H9 (cell line): ENCODE measurements around the gene CHRNA9. TPM values are rescaled to one million over a fixed set of nuclear protein-coding genes. Genes with fewer than 3 reads are reported as not detected.
A peak's percentile ranks its signal among the peaks of the same experiment; 100 is the strongest.

Source experiments
- DNase-seq: peaks from one replicate; pipeline ENCODE4 v3.0.0-alpha.2; 2017
- H2AFZ ChIP-seq: one replicate; pipeline ENCODE4 v1.6.1; 2013; ENCODE audit warnings: mild to moderate bottlenecking, low read length, control low read depth, moderate library complexity
- H2AK5ac ChIP-seq: 2 replicates; pipeline ENCODE4 v1.6.1; 2013; ENCODE audit warnings: low read length, control low read depth, mixed read lengths; ENCODE audit not compliant: insufficient read length
- H2BK120ac ChIP-seq: one replicate; pipeline ENCODE4 v1.6.1; 2013; ENCODE audit warnings: low read depth, mild to moderate bottlenecking, low read length, control low read depth, inconsistent platforms; ENCODE audit not compliant: poor library complexity, severe bottlenecking
- H2BK12ac ChIP-seq: 2 replicates; pipeline ENCODE4 v1.6.1; 2013; ENCODE audit warnings: low read length, control low read depth, mixed read lengths, low read depth; ENCODE audit not compliant: insufficient read length
- H2BK15ac ChIP-seq: 2 replicates; pipeline ENCODE4 v1.6.1; 2013; ENCODE audit warnings: low read depth, low read length, control low read depth
- H2BK20ac ChIP-seq: one replicate; pipeline ENCODE4 v1.6.1; 2013; ENCODE audit warnings: low read depth, mild to moderate bottlenecking, low read length, control low read depth, inconsistent platforms; ENCODE audit not compliant: poor library complexity, severe bottlenecking
- H2BK5ac ChIP-seq: 2 replicates; pipeline ENCODE4 v1.6.1; 2013; ENCODE audit warnings: low read length, control low read depth, mixed read lengths; ENCODE audit not compliant: insufficient read length
- H3K14ac ChIP-seq: 2 replicates; pipeline ENCODE4 v1.6.1; 2013; ENCODE audit warnings: low read length, control low read depth; ENCODE audit not compliant: insufficient read depth
- H3K18ac ChIP-seq: 2 replicates; pipeline ENCODE4 v1.6.1; 2013; ENCODE audit warnings: low read depth, mild to moderate bottlenecking, mixed read lengths, low read length, control low read depth; ENCODE audit not compliant: insufficient read length
- H3K23ac ChIP-seq: 2 replicates; pipeline ENCODE4 v1.6.1; 2013; ENCODE audit warnings: low read length, control low read depth, mixed read lengths, low read depth; ENCODE audit not compliant: insufficient read length
- H3K23me2 ChIP-seq: 2 replicates; pipeline ENCODE4 v1.6.1; 2013; ENCODE audit warnings: low read depth, mild to moderate bottlenecking, mixed read lengths, low read length, control low read depth; ENCODE audit not compliant: insufficient read length, poor library complexity, severe bottlenecking
- H3K27ac ChIP-seq: 2 replicates; pipeline ENCODE4 v1.5.1; 2013; ENCODE audit warnings: low read length, control low read depth, mixed read lengths, low read depth; ENCODE audit not compliant: insufficient read length
- H3K27me3 ChIP-seq: 2 replicates; pipeline ENCODE4 v1.6.1; 2013; ENCODE audit warnings: low read length, control low read depth, inconsistent platforms; ENCODE audit not compliant: insufficient read depth
- H3K4ac ChIP-seq: 2 replicates; pipeline ENCODE4 v1.6.1; 2013; ENCODE audit warnings: low read depth, mild to moderate bottlenecking, control low read depth, inconsistent platforms, low read length, moderate library complexity
- H3K4me1 ChIP-seq: 2 replicates; pipeline ENCODE4 v1.6.1; 2013; ENCODE audit warnings: low read length, control low read depth, inconsistent platforms; ENCODE audit not compliant: insufficient read depth
- H3K4me2 ChIP-seq: 2 replicates; pipeline ENCODE4 v1.6.1; 2013; ENCODE audit warnings: low read length, control low read depth, mixed read lengths; ENCODE audit not compliant: insufficient read length, insufficient read depth
- H3K56ac ChIP-seq: 2 replicates; pipeline ENCODE4 v1.6.1; 2013; ENCODE audit warnings: low read depth, mild to moderate bottlenecking, mixed read lengths, low read length, control low read depth; ENCODE audit not compliant: insufficient read length
- H3K79me1 ChIP-seq: 2 replicates; pipeline ENCODE4 v1.6.1; 2013; ENCODE audit warnings: low read depth, mild to moderate bottlenecking, moderate library complexity, low read length, control low read depth, inconsistent platforms; ENCODE audit not compliant: insufficient read depth, poor library complexity, severe bottlenecking
- H3K79me2 ChIP-seq: 2 replicates; pipeline ENCODE4 v1.6.1; 2013; ENCODE audit warnings: low read length, control low read depth, inconsistent platforms; ENCODE audit not compliant: insufficient read depth
- H3K9ac ChIP-seq: 2 replicates; pipeline ENCODE4 v1.6.1; 2013; ENCODE audit warnings: low read length, control low read depth, mixed read lengths; ENCODE audit not compliant: insufficient read length; ENCODE audit errors: extremely low read depth
- H3K9me3 ChIP-seq: one replicate; pipeline ENCODE4 v1.6.1; 2013; ENCODE audit warnings: low read depth, low read length, inconsistent platforms; ENCODE audit not compliant: control insufficient read depth
- H3T11ph ChIP-seq: one replicate; pipeline ENCODE4 v1.6.1; 2013; ENCODE audit warnings: mild to moderate bottlenecking, low read length, control low read depth, inconsistent platforms
- H4K20me1 ChIP-seq: one replicate; pipeline ENCODE4 v1.6.1; 2013; ENCODE audit not compliant: control insufficient read depth, insufficient read length, insufficient read depth
- H4K5ac ChIP-seq: 2 replicates; pipeline ENCODE4 v1.6.1; 2013; ENCODE audit warnings: low read depth, mild to moderate bottlenecking, mixed read lengths, low read length, control low read depth; ENCODE audit not compliant: insufficient read length
- H4K8ac ChIP-seq: replicated peaks from 2 replicates; pipeline ENCODE4 v1.6.1; 2013; ENCODE audit warnings: low read length, control low read depth, mixed read lengths, low read depth; ENCODE audit not compliant: insufficient read length
- H4K91ac ChIP-seq: 2 replicates; pipeline ENCODE4 v1.6.1; 2013; ENCODE audit warnings: low read depth, mild to moderate bottlenecking, moderate library complexity, mixed read lengths, low read length, control low read depth; ENCODE audit not compliant: insufficient read length
- H3K27ac Mint-ChIP-seq, 3 experiments: 2 replicates in 2 of 3; 3 replicates in 1 of 3; pipeline ENCODE4 v1.8.0; 2020 to 2021; ENCODE audit warnings: mixed read lengths in 3 of 3, mild to moderate bottlenecking in 1 of 3, moderate library complexity in 1 of 3
- H3K27me3 Mint-ChIP-seq: 2 replicates; pipeline ENCODE4 v1.8.0; 2021; ENCODE audit warnings: low read depth, mild to moderate bottlenecking, moderate library complexity, mixed read lengths
- H3K36me3 Mint-ChIP-seq, 3 experiments: 2 replicates in 2 of 3; 3 replicates in 1 of 3; pipeline ENCODE4 v1.8.0; 2020 to 2021; ENCODE audit warnings: low read depth in 3 of 3, mixed read lengths in 3 of 3; ENCODE audit not compliant: insufficient read depth in 1 of 3
- H3K4me1 Mint-ChIP-seq, 2 experiments: 2 replicates each; pipeline ENCODE4 v1.8.0; 2020; ENCODE audit warnings: mixed read lengths in 2 of 2
- H3K4me3 Mint-ChIP-seq, 2 experiments: 2 replicates in 1 of 2; 3 replicates in 1 of 2; pipeline ENCODE4 v1.8.0; 2020 to 2021; ENCODE audit warnings: mild to moderate bottlenecking in 2 of 2, mixed read lengths in 2 of 2, moderate library complexity in 1 of 2
- H3K9me3 Mint-ChIP-seq, 2 experiments: 2 replicates in 1 of 2; 3 replicates in 1 of 2; pipeline ENCODE4 v1.8.0; 2020; ENCODE audit warnings: mild to moderate bottlenecking in 2 of 2, mixed read lengths in 2 of 2, moderate library complexity in 1 of 2
- WGBS: extraction: QIAGEN DNeasy Blood & Tissue Kit; methylation state at CpG from one replicate; pipeline ENCODE4 v1.1.7; 2013; ENCODE audit warnings: missing lambda C conversion rate, low lambda C conversion rate, mixed read lengths; ENCODE audit not compliant: insufficient read length; ENCODE audit errors: extremely low coverage; 5-methylcytosine and 5-hydroxymethylcytosine counted together
- total RNA-seq: library from RNA; stranded (reverse); gene quantifications from 2 replicates; pipeline ENCODE4 v1.2.1, GENCODE V29; 2021
- TF ChIP-seq, protein P1 (sequence below): fragments of 200-600 bp; sonication (generic); conservative IDR thresholded peaks from 3 replicates; pipeline ENCODE4 v1.8.0; 2021; ENCODE audit warnings: antibody characterized with exemption, mild to moderate bottlenecking

CHRNA9 gene
- total RNA-seq, 1 experiment from 2014 or later: 1.2 TPM

GRCh38 chr4:40401631-40402030, 66.5 kb downstream of the CHRNA9 start:
- Histone ChIP-seq H3K23me2 (no peaks in the 10 kb centered on the region), H3K23ac (no peak overlapping the region), H3K4me1 (no peaks in the 10 kb centered on the region; the same call in 1 of the 2 replicates), H2BK5ac (no peak overlapping the region), H4K5ac (no peak overlapping the region), H3K4me2 (no peak overlapping the region), H3K9ac (no peak overlapping the region), H3T11ph (no peak overlapping the region), H3K18ac (no peak overlapping the region), H3K27me3 (no peaks in the 10 kb centered on the region), H4K91ac (no peak overlapping the region), H2AK5ac (no peak overlapping the region), H3K56ac (no peak overlapping the region), H3K79me1 (no peaks in the 10 kb centered on the region), H2BK15ac (no peak overlapping the region), H4K8ac (no peak overlapping the region), H3K79me2 (no peaks in the 10 kb centered on the region), H4K20me1 (no peaks in the 10 kb centered on the region), H2BK20ac (no peak overlapping the region), H3K9me3 (peaks cover 1% of the 10 kb centered on the region), H2AFZ (no peak overlapping the region), H3K4ac (no peak overlapping the region), H3K14ac (no peak overlapping the region), H2BK120ac (no peak overlapping the region), H2BK12ac (no peak overlapping the region), H3K27ac (no peak overlapping the region)
- Mint-ChIP-seq H3K27ac (peak overlapping the region in 2 of 3 experiments; percentile 18 to 40; a peak in 1 of 7 replicates), H3K4me3 (no peak overlapping the region), H3K9me3 (peaks cover 12% of the 10 kb centered on the region in 2 experiments), H3K27me3 (no peaks in the 10 kb centered on the region; the same call in 1 of the 2 replicates), H3K36me3 (peaks cover 9 to 13% (median 9%) of the 10 kb centered on the region in 3 experiments), H3K4me1 (peaks cover 10 to 20% of the 10 kb centered on the region in 2 experiments)
- WGBS: no CpG with 5 or more reads among the region's 8 CpGs
- TF ChIP-seq, protein P1, sequence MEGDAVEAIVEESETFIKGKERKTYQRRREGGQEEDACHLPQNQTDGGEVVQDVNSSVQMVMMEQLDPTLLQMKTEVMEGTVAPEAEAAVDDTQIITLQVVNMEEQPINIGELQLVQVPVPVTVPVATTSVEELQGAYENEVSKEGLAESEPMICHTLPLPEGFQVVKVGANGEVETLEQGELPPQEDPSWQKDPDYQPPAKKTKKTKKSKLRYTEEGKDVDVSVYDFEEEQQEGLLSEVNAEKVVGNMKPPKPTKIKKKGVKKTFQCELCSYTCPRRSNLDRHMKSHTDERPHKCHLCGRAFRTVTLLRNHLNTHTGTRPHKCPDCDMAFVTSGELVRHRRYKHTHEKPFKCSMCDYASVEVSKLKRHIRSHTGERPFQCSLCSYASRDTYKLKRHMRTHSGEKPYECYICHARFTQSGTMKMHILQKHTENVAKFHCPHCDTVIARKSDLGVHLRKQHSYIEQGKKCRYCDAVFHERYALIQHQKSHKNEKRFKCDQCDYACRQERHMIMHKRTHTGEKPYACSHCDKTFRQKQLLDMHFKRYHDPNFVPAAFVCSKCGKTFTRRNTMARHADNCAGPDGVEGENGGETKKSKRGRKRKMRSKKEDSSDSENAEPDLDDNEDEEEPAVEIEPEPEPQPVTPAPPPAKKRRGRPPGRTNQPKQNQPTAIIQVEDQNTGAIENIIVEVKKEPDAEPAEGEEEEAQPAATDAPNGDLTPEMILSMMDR: no peak
- DNase-seq: no peak
